Stimulated activated CD8-positive, alpha-beta memory T cell treated with anti-CD3 and anti-CD28 coated beads, Interleukin-7, amount 100 ng/mL, for 24 hours (primary cell): ENCODE data around the gene FBXL14.
"Not testable (repeated sequence)": the region's sequence is repeated elsewhere in the genome, so short reads cannot be mapped to it uniquely, and the experiment has no call there.

Experiments
- DNase-seq: peaks from one replicate; pipeline ENCODE4 v3.0.0-alpha.2; 2020; ENCODE audit warnings: low read depth

The FBXL14 gene

GRCh38 chr12:1572731-1573130 lies 21.6 kb downstream of the FBXL14 start:
- DNase-seq = no peak

- no peak for DNase-seq
Measured at GRCh38 chr12:1567852-1568251, 26.5 kb downstream of the FBXL14 start.

- DNase-seq = no peak
Measured at GRCh38 chr12:1566449-1567135, 27.8 kb downstream of the FBXL14 start.

- DNase-seq = no peak
Measured at GRCh38 chr12:1565172-1565571, 29.2 kb downstream of the FBXL14 start.

GRCh38 chr12:1564067-1564466 lies 30.3 kb downstream of the FBXL14 start:
- DNase-seq = no peak

- DNase-seq = no peak
Measured at GRCh38 chr12:1562813-1563407, 31.5 kb downstream of the FBXL14 start.

GRCh38 chr12:1560704-1561103 lies 33.7 kb downstream of the FBXL14 start:
- no peak for DNase-seq

- DNase-seq = no peak
Measured at GRCh38 chr12:1559676-1560091, 34.7 kb downstream of the FBXL14 start.

GRCh38 chr12:1558108-1558507 lies 36.3 kb downstream of the FBXL14 start:
- not testable (repeated sequence) for DNase-seq

- DNase-seq = no peak
Measured at GRCh38 chr12:1553987-1554982, 40.1 kb downstream of the FBXL14 start.

- DNase-seq = no peak
Measured at GRCh38 chr12:1553536-1553935, 40.8 kb downstream of the FBXL14 start.

GRCh38 chr12:1552911-1553491 lies 41.4 kb downstream of the FBXL14 start:
- DNase-seq = no peak

GRCh38 chr12:1552171-1552570 lies 42.2 kb downstream of the FBXL14 start:
- no peak for DNase-seq

- DNase-seq = no peak
Measured at GRCh38 chr12:1551496-1551895, 42.9 kb downstream of the FBXL14 start.

GRCh38 chr12:1546931-1547640 lies 47.3 kb downstream of the FBXL14 start:
- no peak for DNase-seq

GRCh38 chr12:1544996-1545700 lies 49.2 kb downstream of the FBXL14 start:
- DNase-seq = no peak

GRCh38 chr12:1542599-1542998 lies 51.8 kb downstream of the FBXL14 start:
- DNase-seq = no peak

GRCh38 chr12:1540690-1541089 lies 53.7 kb downstream of the FBXL14 start:
- no peak for DNase-seq

- DNase-seq = no peak
Measured at GRCh38 chr12:1539135-1539534, 55.2 kb downstream of the FBXL14 start.

GRCh38 chr12:1536817-1537216 lies 57.6 kb downstream of the FBXL14 start:
- DNase-seq = no peak

GRCh38 chr12:1534748-1535147 lies 59.6 kb downstream of the FBXL14 start:
- DNase-seq = no peak
